ENCODE results near the gene NPBWR2. TPM values are rescaled to one million over a fixed set of nuclear protein-coding genes. Genes with fewer than 3 reads are reported as not detected.

The NPBWR2 gene
- polyA plus RNA-seq, 3 donors, result not detected

DNA sequence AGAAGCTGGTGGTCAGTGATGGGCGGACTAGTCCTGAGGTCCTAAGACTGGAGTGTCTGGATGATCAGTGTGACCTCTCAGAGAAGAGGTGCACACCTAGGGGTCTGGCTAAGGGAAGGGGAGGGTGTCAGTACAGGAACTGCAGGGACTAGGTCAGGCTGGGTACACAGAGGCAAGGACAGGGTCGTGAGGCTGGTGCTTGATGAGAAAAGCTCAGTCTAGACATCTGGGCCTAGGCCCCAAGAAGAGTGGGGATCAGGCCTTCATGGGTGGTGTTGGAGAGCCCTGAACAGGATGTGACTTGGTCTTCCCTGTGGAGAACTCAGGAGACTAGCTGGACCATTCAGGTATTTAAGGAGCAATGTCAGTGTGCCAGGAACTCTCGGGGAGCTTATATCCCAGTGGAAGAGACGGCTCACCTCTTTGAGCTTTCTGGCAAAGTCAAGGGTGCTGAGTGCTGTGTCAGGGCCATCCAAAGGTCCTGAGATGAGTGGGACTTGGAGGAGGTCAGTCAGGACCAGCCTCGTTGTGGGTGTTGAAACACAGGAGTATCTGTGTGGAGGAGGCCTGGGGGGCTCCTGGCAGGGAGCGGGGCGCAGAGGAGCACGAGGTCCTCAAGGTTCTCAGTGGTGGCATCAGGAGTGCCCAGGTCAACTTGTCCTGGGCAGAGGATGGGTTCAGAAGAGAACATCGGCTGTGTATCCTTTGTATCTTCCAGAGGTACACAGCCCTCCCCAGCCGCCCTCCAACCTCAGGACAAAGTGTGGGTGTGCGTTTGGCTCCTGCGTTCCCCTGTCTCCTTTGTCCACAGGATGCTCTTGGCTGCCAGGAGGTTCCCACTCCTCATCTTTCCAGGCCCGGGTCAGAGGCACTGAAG lies 43.6 kb upstream of the NPBWR2 start:
- 81% methylated on average over 12 of the region's 13 CpGs for WGBS (ENCODE audit: insufficient coverage)
- no peak for DNase-seq

DNA sequence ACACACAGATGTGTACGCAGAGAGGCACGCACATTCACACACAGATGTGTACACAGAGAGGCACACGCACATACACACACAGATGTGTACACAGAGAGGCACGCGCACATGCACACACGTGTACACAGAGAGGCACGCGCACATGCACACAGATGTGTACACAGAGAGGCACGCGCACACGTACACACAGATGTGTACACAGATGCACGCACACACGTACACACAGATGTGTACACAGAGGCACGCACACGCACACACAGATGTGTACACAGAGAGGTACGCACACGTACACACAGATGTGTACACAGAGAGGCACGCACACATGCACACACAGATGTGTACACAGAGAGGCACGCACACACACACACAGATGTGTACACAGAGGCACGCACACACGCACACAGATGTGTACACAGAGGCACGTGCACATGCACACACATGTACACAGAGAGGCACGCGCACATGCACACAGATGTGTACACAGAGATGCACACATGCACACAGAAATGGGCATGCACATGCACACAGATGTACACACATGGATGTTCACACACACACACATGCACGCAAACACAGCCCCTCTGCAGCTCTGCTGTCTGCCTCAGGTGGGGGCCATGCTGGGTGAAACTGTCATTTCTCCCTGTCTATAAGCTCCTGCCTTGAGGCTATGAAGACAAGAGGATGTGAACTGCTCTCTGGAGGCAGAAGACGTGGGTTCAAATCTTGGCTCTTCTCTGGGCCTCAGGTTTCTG lies 42.6 kb upstream of the NPBWR2 start:
- 87% methylated on average over 25 of the region's 26 CpGs for WGBS (ENCODE audit: insufficient coverage)
- Histone ChIP-seq H3K79me2 (ENCODE audit: insufficient read depth, low read length) (no peaks in the 10 kb centered on the region), H2AFZ (ENCODE audit: insufficient read depth, low read depth, low read length, poor library complexity, severe bottlenecking) (no peak overlapping the region), H3K9ac (ENCODE audit: insufficient read depth, low read length, poor library complexity, severe bottlenecking) (no peak overlapping the region), H3K36me3 (replicated peaks in 1 of 2; ENCODE audit: control insufficient read depth in 1 of 2, insufficient read depth in 2 of 2, low read length in 2 of 2) (no peaks in the 10 kb centered on the region), H3K9me3 (replicated peaks in 1 of 2; ENCODE audit: control insufficient read depth in 1 of 2, insufficient read depth in 1 of 2, low read length in 2 of 2) (peaks cover 12 to 26% of the 10 kb centered on the region in 2 donors), H3K27ac (ENCODE audit: low read depth in 1 of 2, low read length in 2 of 2) (no peak overlapping the region), H3K4me2 (replicated peaks; ENCODE audit: extremely low read depth, low read length, poor library complexity, severe bottlenecking) (no peak overlapping the region), H3K4me3 (replicated peaks in 1 of 3; ENCODE audit: low read depth in 2 of 3, low read length in 3 of 3) (no peak overlapping the region), H3K27me3 (ENCODE audit: control insufficient read depth in 2 of 2, insufficient read depth in 2 of 2, low read length in 2 of 2) (no peaks in the 10 kb centered on the region), H4K20me1 (ENCODE audit: insufficient read depth, low read length) (no peaks in the 10 kb centered on the region), H3K4me1 (ENCODE audit: control insufficient read depth in 1 of 2, insufficient read depth in 2 of 2, low read length in 2 of 2) (no peaks in the 10 kb centered on the region)
- H3K27ac Mint-ChIP-seq, result peak overlapping the region in 1 of 7 donors; percentile 25
- no peak for DNase-seq
- peaks cover 0 to 7% (median 0%) of the 10 kb centered on the region in 3 donors for H3K27me3 Mint-ChIP-seq (ENCODE audit: low read depth in 3 of 3)
- H3K4me1 Mint-ChIP-seq, result no peaks in the 10 kb centered on the region
- H3K4me3 Mint-ChIP-seq, result no peak overlapping the region
- peaks cover 10 to 28% (median 13%) of the 10 kb centered on the region in 7 donors for H3K9me3 Mint-ChIP-seq
- TF ChIP-seq, protein P1, sequence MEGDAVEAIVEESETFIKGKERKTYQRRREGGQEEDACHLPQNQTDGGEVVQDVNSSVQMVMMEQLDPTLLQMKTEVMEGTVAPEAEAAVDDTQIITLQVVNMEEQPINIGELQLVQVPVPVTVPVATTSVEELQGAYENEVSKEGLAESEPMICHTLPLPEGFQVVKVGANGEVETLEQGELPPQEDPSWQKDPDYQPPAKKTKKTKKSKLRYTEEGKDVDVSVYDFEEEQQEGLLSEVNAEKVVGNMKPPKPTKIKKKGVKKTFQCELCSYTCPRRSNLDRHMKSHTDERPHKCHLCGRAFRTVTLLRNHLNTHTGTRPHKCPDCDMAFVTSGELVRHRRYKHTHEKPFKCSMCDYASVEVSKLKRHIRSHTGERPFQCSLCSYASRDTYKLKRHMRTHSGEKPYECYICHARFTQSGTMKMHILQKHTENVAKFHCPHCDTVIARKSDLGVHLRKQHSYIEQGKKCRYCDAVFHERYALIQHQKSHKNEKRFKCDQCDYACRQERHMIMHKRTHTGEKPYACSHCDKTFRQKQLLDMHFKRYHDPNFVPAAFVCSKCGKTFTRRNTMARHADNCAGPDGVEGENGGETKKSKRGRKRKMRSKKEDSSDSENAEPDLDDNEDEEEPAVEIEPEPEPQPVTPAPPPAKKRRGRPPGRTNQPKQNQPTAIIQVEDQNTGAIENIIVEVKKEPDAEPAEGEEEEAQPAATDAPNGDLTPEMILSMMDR (IDR thresholded peaks at IDR 0.05), result no peak
- intact Hi-C loops (cut with micrococcal nuclease), result no loop called here
- no peaks in the 10 kb centered on the region for H3K36me3 Mint-ChIP-seq

More for the DNA sequence above, 43.6 kb upstream of the NPBWR2 start:
- Mint-ChIP-seq H3K27ac (no peak overlapping the region), H3K4me3 (no peak overlapping the region), H3K36me3 (no peaks in the 10 kb centered on the region), H3K27me3 (ENCODE audit: low read depth in 3 of 3) (peaks cover 0 to 7% (median 0%) of the 10 kb centered on the region in 3 donors), H3K9me3 (peaks cover 0 to 18% (median 3%) of the 10 kb centered on the region in 7 donors), H3K4me1 (no peaks in the 10 kb centered on the region)
- intact Hi-C loops (cut with micrococcal nuclease), result no loop called here
- Histone ChIP-seq H3K4me2 (replicated peaks; ENCODE audit: extremely low read depth, low read length, poor library complexity, severe bottlenecking) (no peak overlapping the region), H3K36me3 (replicated peaks in 1 of 2; ENCODE audit: control insufficient read depth in 1 of 2, insufficient read depth in 2 of 2, low read length in 2 of 2) (no peaks in the 10 kb centered on the region), H3K79me2 (ENCODE audit: insufficient read depth, low read length) (no peaks in the 10 kb centered on the region), H3K27ac (ENCODE audit: low read depth in 1 of 2, low read length in 2 of 2) (no peak overlapping the region), H3K4me3 (replicated peaks in 1 of 3; ENCODE audit: low read depth in 2 of 3, low read length in 3 of 3) (no peak overlapping the region), H4K20me1 (ENCODE audit: insufficient read depth, low read length) (no peaks in the 10 kb centered on the region), H3K9ac (ENCODE audit: insufficient read depth, low read length, poor library complexity, severe bottlenecking) (no peak overlapping the region), H3K9me3 (replicated peaks in 1 of 2; ENCODE audit: control insufficient read depth in 1 of 2, insufficient read depth in 1 of 2, low read length in 2 of 2) (peaks cover 4 to 16% of the 10 kb centered on the region in 2 donors), H2AFZ (ENCODE audit: insufficient read depth, low read depth, low read length, poor library complexity, severe bottlenecking) (no peak overlapping the region), H3K27me3 (ENCODE audit: control insufficient read depth in 2 of 2, insufficient read depth in 2 of 2, low read length in 2 of 2) (no peaks in the 10 kb centered on the region), H3K4me1 (ENCODE audit: control insufficient read depth in 1 of 2, insufficient read depth in 2 of 2, low read length in 2 of 2) (no peaks in the 10 kb centered on the region)
- TF ChIP-seq, protein P1 (IDR thresholded peaks at IDR 0.05), result no peak
